GM18870 (cell line): Measurements from ENCODE around the gene HSD17B1.

ENCODE experiments used
- ATAC-seq: cut with Tn5 transposase; IDR thresholded peaks from one replicate; pipeline ENCODE4 v1.9.1; 2021; ENCODE audit warnings: moderate library complexity; ENCODE audit not compliant: unreplicated experiment

HSD17B1 gene

GRCh38 chr17:42596386-42596785 lies 43.7 kb downstream of the HSD17B1 start:
- no peak for ATAC-seq

- ATAC-seq: no peak
Observed at GRCh38 chr17:42598905-42599304, 46.2 kb downstream of the HSD17B1 start.

GRCh38 chr17:42603318-42603717 lies 50.6 kb downstream of the HSD17B1 start:
- ATAC-seq: no peak
